Keratinocyte (primary cell): ENCODE measurements around the gene PTPRN2. TPM values are rescaled to one million over a fixed set of nuclear protein-coding genes. Genes with fewer than 3 reads are reported as not detected.

Experiments used
- DNase-seq: peaks from one replicate; pipeline ENCODE4 v3.0.0-alpha.2; 2011; ENCODE audit warnings: low read depth, missing footprints, low spot score
- FAIRE-seq: peaks from 2 replicates; lab custom pipeline; 2011; peaks lifted over from hg19 to GRCh38; lab: Jason Lieb, UNC
- H2AFZ ChIP-seq: 2 replicates; pipeline ENCODE4 v1.6.0; 2012; ENCODE audit warnings: low read length, control low read depth, inconsistent platforms; ENCODE audit not compliant: control insufficient read depth
- H3K27ac ChIP-seq: 2 replicates; pipeline ENCODE4 v1.5.1; 2011; ENCODE audit warnings: low read length; ENCODE audit not compliant: control insufficient read depth, insufficient read depth
- H3K27me3 ChIP-seq: 3 replicates; pipeline ENCODE4 v1.6.0; 2011; ENCODE audit warnings: low read length; ENCODE audit not compliant: control insufficient read depth, insufficient read depth; ENCODE audit errors: extremely low read depth
- H3K36me3 ChIP-seq, 2 experiments: 2 replicates in 1 of 2; 3 replicates in 1 of 2; pipeline ENCODE4 v1.5.1; 2011; ENCODE audit warnings: low read length in 2 of 2, mild to moderate bottlenecking in 1 of 2; ENCODE audit not compliant: control insufficient read depth in 2 of 2, insufficient read depth in 2 of 2; ENCODE audit errors: extremely low read depth in 1 of 2
- H3K4me1 ChIP-seq: 3 replicates; pipeline ENCODE4 v1.5.1; 2011; ENCODE audit warnings: low read length; ENCODE audit not compliant: control insufficient read depth, insufficient read depth; ENCODE audit errors: extremely low read depth
- H3K4me2 ChIP-seq: 3 replicates; pipeline ENCODE4 v1.6.0; 2011; ENCODE audit warnings: low read depth, low read length; ENCODE audit not compliant: control insufficient read depth, insufficient read depth; ENCODE audit errors: extremely low read depth
- H3K4me3 ChIP-seq, 3 experiments: fragments of 200-600 bp in 1 of 3; sonication (generic) in 1 of 3; 2 replicates in 2 of 3; 3 replicates in 1 of 3; pipeline ENCODE4 v1.5.1; 2011 to 2016; ENCODE audit warnings: low read length in 3 of 3, mild to moderate bottlenecking in 3 of 3, control low read depth in 2 of 3, inconsistent platforms in 1 of 3, low read depth in 1 of 3, mixed read lengths in 1 of 3, mixed run types in 1 of 3, moderate library complexity in 1 of 3; ENCODE audit not compliant: control insufficient read depth in 2 of 3, insufficient read depth in 2 of 3; ENCODE audit errors: extremely low read depth in 1 of 3
- H3K79me2 ChIP-seq: 2 replicates; pipeline ENCODE4 v1.6.0; 2012; ENCODE audit warnings: low read length; ENCODE audit not compliant: control insufficient read depth, insufficient read depth
- H3K9ac ChIP-seq: 3 replicates; pipeline ENCODE4 v1.6.0; 2011; ENCODE audit warnings: low read length; ENCODE audit not compliant: control insufficient read depth, insufficient read depth; ENCODE audit errors: extremely low read depth
- H3K9me1 ChIP-seq: 3 replicates; pipeline ENCODE4 v1.6.0; 2011; ENCODE audit warnings: low read length; ENCODE audit not compliant: control insufficient read depth, insufficient read depth; ENCODE audit errors: extremely low read depth
- H3K9me3 ChIP-seq: 2 replicates; pipeline ENCODE4 v1.5.1; 2012; ENCODE audit warnings: low read depth, low read length; ENCODE audit not compliant: control insufficient read depth
- H4K20me1 ChIP-seq: 3 replicates; pipeline ENCODE4 v1.6.0; 2011; ENCODE audit warnings: low read length; ENCODE audit not compliant: control insufficient read depth, insufficient read depth; ENCODE audit errors: extremely low read depth
- EZH2 ChIP-seq: IDR thresholded peaks from one replicate; pipeline ENCODE4 v1.6.1; 2012; ENCODE audit warnings: inconsistent platforms, mild to moderate bottlenecking, low read length, moderate library complexity
- dilution Hi-C: fragments of 300-500 bp; cut with MboI; formaldehyde crosslinking; loops from one replicate; pipeline ENCODE4 v1.7.0; 2020; ENCODE audit warnings: low sequenced_read_pairs; ENCODE audit not compliant: extremely low pct_ligation_motif_present
- polyA plus RNA-seq, 5 experiments: library from polyadenylated mRNA; depleted of rRNA in 3 of 5; stranded (reverse) in 3 of 5; stranded (forward) in 1 of 5; unstranded in 1 of 5; fragments of >200 nt; gene quantifications; 1 replicate in 1 of 5; 2 replicates in 3 of 5; 3 replicates in 1 of 5; pipeline versions ENCODE4 v1.2.1 to v1.2.3, GENCODE V29; 2011 to 2012; ENCODE audit warnings: missing spikeins in 2 of 5, low read depth in 1 of 5, low replicate concordance in 1 of 5
- TF ChIP-seq, protein P1 (sequence below), 3 experiments: IDR thresholded peaks in 1 of 3; conservative IDR thresholded peaks in 1 of 3; optimal IDR thresholded peaks in 1 of 3; 2 replicates in 2 of 3; 3 replicates in 1 of 3; pipeline versions ENCODE3 to v1.5.1; 2011; ENCODE audit warnings: low read length in 3 of 3, mild to moderate bottlenecking in 3 of 3, moderate library complexity in 2 of 3, control low read depth in 1 of 3, inconsistent platforms in 1 of 3; ENCODE audit not compliant: insufficient read depth in 2 of 3; ENCODE audit errors: extremely low read depth in 1 of 3

PTPRN2 gene
- polyA plus RNA-seq, 1 donor (not counting 4 experiments of a cell fraction or from before 2014, with no cell fraction given): not detected

DNA sequence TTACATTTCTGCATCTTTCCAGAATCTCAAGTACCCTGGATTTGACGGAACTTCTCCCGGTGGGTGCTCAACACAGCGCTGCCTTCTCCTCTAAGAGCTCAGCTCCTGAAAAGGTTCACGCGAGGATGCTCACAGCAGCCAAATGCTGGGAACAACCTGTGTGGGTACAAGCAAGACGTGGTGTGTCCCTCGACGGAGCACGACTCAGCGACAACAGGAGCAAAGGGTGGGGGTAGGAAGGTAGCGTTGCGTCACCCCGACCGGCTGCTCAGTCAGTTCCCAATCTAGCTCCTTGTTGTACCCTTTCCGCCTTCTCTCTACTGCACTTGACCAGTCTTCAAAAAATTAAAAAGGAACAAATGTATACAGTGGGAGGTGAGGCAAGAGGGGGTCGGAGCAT lies 117.3 kb downstream of the PTPRN2 start:
- no peaks in the 10 kb centered on the region for H3K9me1 ChIP-seq
- no peak overlapping the region for H2AFZ ChIP-seq
- DNase-seq (no peak), FAIRE-seq (no peak)
- no peak overlapping the region for H3K4me3 ChIP-seq
- no peaks in the 10 kb centered on the region for H4K20me1 ChIP-seq
- no peak for TF ChIP-seq EZH2
- TF ChIP-seq, protein P1, sequence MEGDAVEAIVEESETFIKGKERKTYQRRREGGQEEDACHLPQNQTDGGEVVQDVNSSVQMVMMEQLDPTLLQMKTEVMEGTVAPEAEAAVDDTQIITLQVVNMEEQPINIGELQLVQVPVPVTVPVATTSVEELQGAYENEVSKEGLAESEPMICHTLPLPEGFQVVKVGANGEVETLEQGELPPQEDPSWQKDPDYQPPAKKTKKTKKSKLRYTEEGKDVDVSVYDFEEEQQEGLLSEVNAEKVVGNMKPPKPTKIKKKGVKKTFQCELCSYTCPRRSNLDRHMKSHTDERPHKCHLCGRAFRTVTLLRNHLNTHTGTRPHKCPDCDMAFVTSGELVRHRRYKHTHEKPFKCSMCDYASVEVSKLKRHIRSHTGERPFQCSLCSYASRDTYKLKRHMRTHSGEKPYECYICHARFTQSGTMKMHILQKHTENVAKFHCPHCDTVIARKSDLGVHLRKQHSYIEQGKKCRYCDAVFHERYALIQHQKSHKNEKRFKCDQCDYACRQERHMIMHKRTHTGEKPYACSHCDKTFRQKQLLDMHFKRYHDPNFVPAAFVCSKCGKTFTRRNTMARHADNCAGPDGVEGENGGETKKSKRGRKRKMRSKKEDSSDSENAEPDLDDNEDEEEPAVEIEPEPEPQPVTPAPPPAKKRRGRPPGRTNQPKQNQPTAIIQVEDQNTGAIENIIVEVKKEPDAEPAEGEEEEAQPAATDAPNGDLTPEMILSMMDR (optimal IDR thresholded peaks at IDR 0.05 in 1 of 3, IDR thresholded peaks at IDR 0.05 in 1 of 3, conservative IDR thresholded peaks at IDR 0.05 in 1 of 3; ENCODE audit: extremely low read depth in 1 of 3, insufficient read depth in 2 of 3, low read length in 3 of 3): no peak
- dilution Hi-C loops: no loop called here
- no peak overlapping the region for H3K4me2 ChIP-seq
- no peaks in the 10 kb centered on the region for H3K36me3 ChIP-seq
- no peaks in the 10 kb centered on the region for H3K79me2 ChIP-seq
- H3K27me3 ChIP-seq: no peaks in the 10 kb centered on the region
- H3K9me3 ChIP-seq: peaks cover 4% of the 10 kb centered on the region
- no peaks in the 10 kb centered on the region for H3K4me1 ChIP-seq
- H3K27ac ChIP-seq: no peak overlapping the region
- H3K9ac ChIP-seq: no peak overlapping the region

DNA sequence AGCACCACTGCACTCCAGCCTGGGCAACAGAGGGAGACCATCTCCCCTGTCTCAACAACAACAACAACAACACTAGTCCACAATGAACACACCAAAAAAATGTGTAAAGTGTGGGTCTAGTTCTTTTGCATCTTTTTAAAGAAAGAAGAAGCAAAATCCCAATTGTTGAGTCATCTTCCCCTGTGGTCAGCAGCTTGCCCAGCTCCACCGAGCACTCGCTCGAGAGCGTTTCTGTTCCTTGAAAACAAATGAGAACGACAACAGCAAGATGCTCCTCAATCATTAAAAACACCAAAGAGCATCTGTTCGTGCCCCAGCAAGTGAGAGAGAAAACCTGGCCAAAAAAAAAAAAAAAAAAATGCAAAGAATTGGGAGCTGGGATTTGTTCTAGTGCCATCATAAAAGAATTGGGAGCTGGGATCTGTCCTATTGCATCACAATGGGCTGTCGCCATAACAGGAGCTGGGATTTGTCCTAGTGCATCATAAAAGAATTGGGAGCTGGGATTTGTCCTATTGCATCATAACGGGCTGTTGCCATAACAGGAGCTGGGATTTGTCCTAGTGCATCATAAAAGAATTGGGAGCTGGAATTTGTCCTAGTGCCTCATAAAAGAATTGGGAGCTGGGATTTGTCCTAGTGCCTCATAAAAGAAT lies 118.1 kb downstream of the PTPRN2 start:
- no peaks in the 10 kb centered on the region for H3K9me1 ChIP-seq
- H3K4me2 ChIP-seq: no peak overlapping the region
- FAIRE-seq: no peak
- H3K27me3 ChIP-seq: no peaks in the 10 kb centered on the region
- no peak for TF ChIP-seq EZH2
- TF ChIP-seq, protein P1 (optimal IDR thresholded peaks at IDR 0.05 in 1 of 3, IDR thresholded peaks at IDR 0.05 in 1 of 3, conservative IDR thresholded peaks at IDR 0.05 in 1 of 3; ENCODE audit: extremely low read depth in 1 of 3, insufficient read depth in 2 of 3, low read length in 3 of 3): no peak
- H3K27ac ChIP-seq: no peak overlapping the region
- H3K9ac ChIP-seq: no peak overlapping the region
- no peak overlapping the region for H2AFZ ChIP-seq
- H3K79me2 ChIP-seq: no peaks in the 10 kb centered on the region
- no peaks in the 10 kb centered on the region for H4K20me1 ChIP-seq
- H3K36me3 ChIP-seq: no peaks in the 10 kb centered on the region
- H3K4me3 ChIP-seq: no peak overlapping the region
- DNase-seq: no peak
- H3K4me1 ChIP-seq: no peaks in the 10 kb centered on the region
- dilution Hi-C loops: no loop called here
- peaks cover 4% of the 10 kb centered on the region for H3K9me3 ChIP-seq
